ENCODE results near the gene KLHL18.
A peak's percentile ranks its signal among the peaks of the same experiment; 100 is the strongest.
"Not testable (repeated sequence)": the region's sequence is repeated elsewhere in the genome, so short reads cannot be mapped to it uniquely, and the experiment has no call there.

KLHL18 gene

GRCh38 chr3:47367631-47368030, 84.9 kb downstream of the KLHL18 start:
- ChIA-PET CTCF (no interaction called here), POLR2A (ENCODE audit: low non-redundant PET) (no interaction called here)
- no peak overlapping the region for H3K27ac ChIP-seq
- TF ChIP-seq CTCF (conservative IDR thresholded peaks at IDR 0.05; ENCODE audit: low read depth), result no peak
- no peak for DNase-seq (ENCODE audit: low spot score)

- H3K27ac ChIP-seq; POLR2A ChIA-PET (ENCODE audit: low non-redundant PET); DNase-seq (ENCODE audit: low spot score): not testable (repeated sequence)
- CTCF ChIA-PET, result interaction anchor here (0.6 kb wide), 2 partner anchors 20 to 503 kb away, joined by 3 to 6 read pairs; no protein-coding TSS in a partner anchor
Measured at GRCh38 chr3:47370020-47370419, 87.3 kb downstream of the KLHL18 start.

DNA sequence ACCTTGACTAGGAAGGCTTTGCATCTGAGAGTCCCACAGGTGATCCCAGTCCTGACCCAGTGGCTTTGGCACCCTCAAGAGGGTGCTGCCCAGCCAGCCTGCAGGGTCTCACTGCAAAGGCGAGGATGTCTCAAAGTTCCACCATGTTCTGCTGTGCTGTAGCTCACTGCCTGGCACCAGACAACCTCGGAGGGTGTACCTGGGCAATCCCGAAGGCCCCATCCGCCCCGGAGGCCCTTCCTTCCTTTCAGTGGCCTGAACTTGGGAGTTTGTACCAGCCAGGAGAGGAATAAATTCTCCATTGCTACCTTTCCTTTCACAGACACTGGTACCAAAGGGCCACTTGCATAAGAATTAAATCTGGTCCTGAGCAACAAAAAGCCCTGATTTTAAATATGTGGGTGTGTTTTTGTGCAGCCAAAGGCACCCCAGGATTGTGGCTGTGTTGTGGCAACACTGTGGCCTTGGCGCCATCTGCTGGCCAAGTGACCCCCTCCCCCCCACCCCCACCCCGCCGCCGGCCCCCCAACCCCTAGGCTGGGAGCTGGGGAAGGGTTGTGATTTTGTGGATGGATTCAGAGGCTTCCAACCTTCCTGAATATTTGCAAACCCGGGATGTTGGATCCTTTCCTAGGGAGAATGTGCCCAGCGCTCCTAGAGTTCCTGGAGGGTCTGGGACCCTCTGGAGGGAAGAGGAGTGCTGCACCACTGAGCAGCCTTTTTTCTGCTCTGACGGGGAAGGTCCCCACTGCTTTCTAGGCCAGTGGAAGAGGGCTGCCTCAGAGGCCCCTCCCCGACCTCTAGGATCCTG, 88.3 kb downstream of the KLHL18 start:
- CTCF ChIA-PET, result interaction anchor here (0.6 to 0.7 kb wide), 2 partner anchors 15 to 29 kb away, joined by 3 to 4 read pairs; no protein-coding TSS in a partner anchor
- peak; percentile 34 for DNase-seq (ENCODE audit: low spot score)

GRCh38 chr3:47374587-47374986, 91.8 kb downstream of the KLHL18 start:
- no peak overlapping the region for H3K27ac ChIP-seq
- ChIA-PET POLR2A (ENCODE audit: low non-redundant PET) (no interaction called here), CTCF (no interaction called here)
- no peak for TF ChIP-seq CTCF (conservative IDR thresholded peaks at IDR 0.05; ENCODE audit: low read depth)
- no peak for DNase-seq (ENCODE audit: low spot score)

More for the DNA sequence above, 88.3 kb downstream of the KLHL18 start:
- no peak overlapping the region for H3K27ac ChIP-seq
- TF ChIP-seq CTCF (conservative IDR thresholded peaks at IDR 0.05; ENCODE audit: low read depth), result peak; percentile 57; the same call in 1 of the 2 replicates
- POLR2A ChIA-PET (ENCODE audit: low non-redundant PET), result no interaction called here

GRCh38 chr3:47376393-47376792, 93.6 kb downstream of the KLHL18 start:
- POLR2A ChIA-PET (ENCODE audit: low non-redundant PET), result no interaction called here
- no peak overlapping the region for H3K27ac ChIP-seq
- TF ChIP-seq CTCF (conservative IDR thresholded peaks at IDR 0.05; ENCODE audit: low read depth), result no peak
- CTCF ChIA-PET, result no interaction called here
- no peak for DNase-seq (ENCODE audit: low spot score)

DNA sequence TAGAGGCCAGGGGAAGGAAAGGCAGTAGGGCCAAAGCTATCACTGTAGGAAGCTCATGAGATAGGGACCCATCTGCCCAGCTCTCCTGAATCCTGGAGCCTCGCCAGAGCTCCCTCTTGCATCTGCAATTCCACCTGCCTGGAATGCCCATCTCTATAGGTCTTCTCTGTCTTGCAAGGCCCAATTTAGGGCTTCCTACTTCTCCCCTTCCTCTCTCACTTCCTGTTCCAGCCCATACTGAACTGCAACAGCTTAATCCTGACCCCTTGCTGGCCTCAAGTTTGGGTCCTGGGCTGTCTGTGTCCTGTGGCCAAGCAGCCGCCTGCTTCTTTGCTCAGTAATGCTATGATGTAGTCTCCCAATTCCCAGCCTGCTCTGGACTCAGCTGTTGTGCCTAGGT, 94.4 kb downstream of the KLHL18 start:
- no peak for DNase-seq (ENCODE audit: low spot score)
- TF ChIP-seq CTCF (conservative IDR thresholded peaks at IDR 0.05; ENCODE audit: low read depth), result no peak

DNA sequence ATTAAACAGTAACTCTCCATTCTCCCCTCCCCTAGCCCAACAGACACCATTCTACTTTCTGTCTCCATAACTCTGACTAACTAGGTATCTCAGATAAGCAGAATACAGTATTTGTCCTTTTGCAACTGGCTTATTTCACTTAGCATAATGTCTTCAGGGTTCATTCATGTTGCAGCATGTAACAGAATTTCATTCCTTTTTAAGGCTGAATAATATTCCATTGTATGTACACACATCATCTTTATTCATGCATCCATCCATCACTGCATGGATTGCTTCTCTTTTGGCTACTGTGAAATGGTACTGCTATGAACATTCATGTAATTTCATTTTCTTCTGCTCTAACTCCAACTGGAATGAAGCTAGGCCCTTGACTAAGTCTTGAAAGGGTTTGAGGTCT, 96.1 kb downstream of the KLHL18 start:
- TF ChIP-seq CTCF (conservative IDR thresholded peaks at IDR 0.05; ENCODE audit: low read depth), result no peak
- ChIA-PET POLR2A (ENCODE audit: low non-redundant PET) (no interaction called here), CTCF (no interaction called here)
- no peak for DNase-seq (ENCODE audit: low spot score)
- H3K27ac ChIP-seq, result no peak overlapping the region

More for the DNA sequence above, 94.4 kb downstream of the KLHL18 start:
- POLR2A ChIA-PET (ENCODE audit: low non-redundant PET), result no interaction called here
- H3K27ac ChIP-seq, result no peak overlapping the region
- CTCF ChIA-PET, result no interaction called here
